Hepatocyte (in vitro differentiated cells): Measurements from ENCODE around the gene FSIP1. TPM values are rescaled to one million over a fixed set of nuclear protein-coding genes. Genes with fewer than 3 reads are reported as not detected.

Experiments used
- DNase-seq: peaks from one replicate; pipeline ENCODE4 v3.0.0-alpha.2; 2016; ENCODE audit warnings: low spot score
- H2AFZ ChIP-seq: fragments of 200-600 bp; sonication (generic); 2 replicates; pipeline ENCODE4 v1.6.0; 2016; ENCODE audit warnings: antibody characterized with exemption, mild to moderate bottlenecking
- H3K27ac ChIP-seq: fragments of 200-600 bp; sonication (generic); 2 replicates; pipeline ENCODE4 v1.5.1; 2016; ENCODE audit warnings: mild to moderate bottlenecking
- H3K27me3 ChIP-seq: fragments of 200-600 bp; sonication (generic); 2 replicates; pipeline ENCODE4 v1.6.1; 2016
- H3K36me3 ChIP-seq: fragments of 200-600 bp; sonication (generic); replicated peaks from 2 replicates; pipeline ENCODE4 v1.5.1; 2016; ENCODE audit warnings: low read depth; ENCODE audit not compliant: insufficient read depth
- H3K4me1 ChIP-seq: fragments of 200-600 bp; sonication (generic); 2 replicates; pipeline ENCODE4 v1.5.1; 2016; ENCODE audit warnings: mild to moderate bottlenecking, moderate library complexity; ENCODE audit not compliant: insufficient read depth
- H3K4me2 ChIP-seq: fragments of 200-600 bp; sonication (generic); 2 replicates; pipeline ENCODE4 v1.6.0; 2016
- H3K4me3 ChIP-seq: fragments of 200-600 bp; sonication (generic); 2 replicates; pipeline ENCODE4 v1.5.1; 2016; ENCODE audit warnings: mild to moderate bottlenecking
- H3K79me2 ChIP-seq: fragments of 200-600 bp; sonication (generic); 2 replicates; pipeline ENCODE4 v1.6.0; 2017; ENCODE audit warnings: mild to moderate bottlenecking
- H3K9me2 ChIP-seq: fragments of 200-600 bp; sonication (generic); replicated peaks from 2 replicates; pipeline ENCODE4 v1.6.0; 2017; ENCODE audit warnings: mild to moderate bottlenecking; ENCODE audit not compliant: insufficient read depth
- H3K9me3 ChIP-seq: fragments of 200-600 bp; sonication (generic); 2 replicates; pipeline ENCODE4 v1.5.1; 2016; ENCODE audit warnings: low read depth, mild to moderate bottlenecking
- H4K20me1 ChIP-seq: fragments of 200-600 bp; sonication (generic); 2 replicates; pipeline ENCODE4 v1.6.0; 2016; ENCODE audit warnings: mild to moderate bottlenecking; ENCODE audit not compliant: insufficient read depth, poor library complexity, severe bottlenecking
- CTCF ChIP-seq: fragments of 200-600 bp; sonication (generic); IDR thresholded peaks from 2 replicates; pipeline ENCODE4 v1.5.1; 2016; ENCODE audit warnings: antibody characterized with exemption, mild to moderate bottlenecking; ENCODE audit not compliant: poor library complexity
- EZH2 ChIP-seq: fragments of 200-600 bp; sonication (generic); IDR thresholded peaks from 2 replicates; pipeline ENCODE4 v1.6.1; 2016; ENCODE audit warnings: antibody characterized with exemption, mild to moderate bottlenecking, borderline replicate concordance
- EZH2phosphoT487 ChIP-seq: fragments of 200-600 bp; sonication (generic); IDR thresholded peaks from one replicate; pipeline ENCODE4 v1.6.1; 2018; ENCODE audit warnings: antibody characterized with exemption, mild to moderate bottlenecking, low read depth, moderate library complexity; ENCODE audit not compliant: unreplicated experiment, severe bottlenecking
- WGBS: methylation state at CpG from one replicate; pipeline ENCODE4 v1.1.6; 2016; ENCODE audit warnings: low lambda C conversion rate; ENCODE audit errors: missing lambda C conversion rate; 5-methylcytosine and 5-hydroxymethylcytosine counted together
- polyA plus RNA-seq: library from polyadenylated mRNA; unstranded; fragments of >200 nt; fragmentation: Nextera tagmentation; extraction: Ambion mirVana; gene quantifications from 2 replicates; pipeline ENCODE4 v1.2.1, GENCODE V29; 2016
- total RNA-seq: library from RNA; depleted of rRNA; stranded (reverse); fragments of >200 nt; gene quantifications from 2 replicates; pipeline ENCODE4 v1.2.3, GENCODE V29; 2014

The FSIP1 gene
- total and polyA plus RNA-seq, 2 experiments from 2014 or later, result 0.60 to 0.79 TPM

GRCh38 chr15:39594446-39595337 is 187.9 kb downstream of the FSIP1 start:
- peaks cover 4% of the 10 kb centered on the region for H3K4me1 ChIP-seq
- H2AFZ ChIP-seq, result no peak overlapping the region
- no peak overlapping the region for H3K27ac ChIP-seq
- H3K36me3 ChIP-seq, result no peaks in the 10 kb centered on the region
- WGBS, result 91% methylated on average over 5 of the region's 5 CpGs
- H3K79me2 ChIP-seq, result no peaks in the 10 kb centered on the region
- no peaks in the 10 kb centered on the region for H4K20me1 ChIP-seq
- H3K9me2 ChIP-seq, result no peaks in the 10 kb centered on the region
- no peak for TF ChIP-seq EZH2phosphoT487
- TF ChIP-seq EZH2, result no peak
- no peak for TF ChIP-seq CTCF
- no peak overlapping the region for H3K4me3 ChIP-seq
- no peak overlapping the region for H3K4me2 ChIP-seq
- H3K27me3 ChIP-seq, result no peaks in the 10 kb centered on the region
- no peak for DNase-seq
- no peaks in the 10 kb centered on the region for H3K9me3 ChIP-seq

- H3K79me2 ChIP-seq, result no peaks in the 10 kb centered on the region
- no peaks in the 10 kb centered on the region for H3K36me3 ChIP-seq
- H3K4me3 ChIP-seq, result no peak overlapping the region
- 94% methylated on average over 7 of the region's 7 CpGs for WGBS
- peaks cover under 1% of the 10 kb centered on the region for H3K4me1 ChIP-seq
- no peaks in the 10 kb centered on the region for H3K9me2 ChIP-seq
- H3K4me2 ChIP-seq, result no peak overlapping the region
- DNase-seq, result no peak
- H3K27me3 ChIP-seq, result no peaks in the 10 kb centered on the region
- no peaks in the 10 kb centered on the region for H3K9me3 ChIP-seq
- H2AFZ ChIP-seq, result no peak overlapping the region
- no peak overlapping the region for H3K27ac ChIP-seq
- no peaks in the 10 kb centered on the region for H4K20me1 ChIP-seq
- TF ChIP-seq EZH2phosphoT487 (no peak), EZH2 (no peak), CTCF (no peak)
Measured at GRCh38 chr15:39593656-39594445, 188.8 kb downstream of the FSIP1 start.

- Histone ChIP-seq H3K79me2 (no peaks in the 10 kb centered on the region), H3K4me1 (no peaks in the 10 kb centered on the region), H3K36me3 (no peaks in the 10 kb centered on the region), H4K20me1 (no peaks in the 10 kb centered on the region), H3K9me2 (no peaks in the 10 kb centered on the region), H3K4me3 (no peak overlapping the region), H3K9me3 (no peaks in the 10 kb centered on the region), H3K4me2 (no peak overlapping the region), H2AFZ (no peak overlapping the region), H3K27ac (no peak overlapping the region), H3K27me3 (no peaks in the 10 kb centered on the region)
- TF ChIP-seq EZH2 (no peak), CTCF (no peak), EZH2phosphoT487 (no peak)
- WGBS, result 97% methylated on average over 15 of the region's 15 CpGs
- DNase-seq, result no peak
Measured at GRCh38 chr15:39593071-39593655, 189.5 kb downstream of the FSIP1 start.
